DND-41 (cell line): ENCODE measurements around the gene ILK.

Experiments
- ATAC-seq: fragments of 200-7000 bp; cut with Tn5 transposase; 3 replicates; pipeline ENCODE4 v1.9.1; 2021; ENCODE audit warnings: low read depth; ENCODE audit not compliant: insufficient read depth
- DNase-seq: peaks from one replicate; pipeline ENCODE4 v3.0.0-alpha.2; 2020
- H2AFZ ChIP-seq: 2 replicates; pipeline ENCODE4 v1.6.0; 2012; ENCODE audit warnings: low read depth, low read length
- H3K27ac ChIP-seq: 2 replicates; pipeline ENCODE4 v1.5.1; 2012; ENCODE audit warnings: low read length, inconsistent platforms
- H3K27me3 ChIP-seq: fragments of 200-600 bp; sonication (generic); 2 replicates; pipeline ENCODE4 v1.6.0; 2012; ENCODE audit warnings: low read length, mild to moderate bottlenecking, inconsistent platforms; ENCODE audit not compliant: insufficient read depth, poor library complexity
- H3K36me3 ChIP-seq: 2 replicates; pipeline ENCODE4 v1.5.1; 2012; ENCODE audit warnings: low read length, inconsistent platforms; ENCODE audit not compliant: insufficient read depth
- H3K4me1 ChIP-seq: 2 replicates; pipeline ENCODE4 v1.5.1; 2012; ENCODE audit warnings: mild to moderate bottlenecking, low read length; ENCODE audit not compliant: insufficient read depth
- H3K4me2 ChIP-seq: 2 replicates; pipeline ENCODE4 v1.6.0; 2012; ENCODE audit warnings: mild to moderate bottlenecking, moderate library complexity, low read length, inconsistent platforms; ENCODE audit not compliant: insufficient read depth
- H3K4me3 ChIP-seq, 2 experiments: fragments of 200-600 bp in 1 of 2; shearing (Covaris generic) in 1 of 2; 2 replicates each; pipeline ENCODE4 v1.5.1; 2012 to 2016; ENCODE audit warnings: inconsistent platforms in 2 of 2, low read length in 2 of 2, mild to moderate bottlenecking in 2 of 2, low read depth in 1 of 2, moderate library complexity in 1 of 2
- H3K79me2 ChIP-seq: 2 replicates; pipeline ENCODE4 v1.6.0; 2012; ENCODE audit warnings: low read length, inconsistent platforms; ENCODE audit not compliant: insufficient read depth
- H3K9ac ChIP-seq: 2 replicates; pipeline ENCODE4 v1.6.0; 2012; ENCODE audit warnings: low read depth, mild to moderate bottlenecking, inconsistent platforms, low read length, moderate library complexity
- H3K9me3 ChIP-seq: 2 replicates; pipeline ENCODE4 v1.5.1; 2012; ENCODE audit warnings: low read length, moderate library complexity, mild to moderate bottlenecking, inconsistent platforms; ENCODE audit not compliant: insufficient read depth, severe bottlenecking
- H4K20me1 ChIP-seq: 2 replicates; pipeline ENCODE4 v1.6.0; 2012; ENCODE audit warnings: low read length; ENCODE audit not compliant: insufficient read depth
- EZH2 ChIP-seq: IDR thresholded peaks from 3 replicates; pipeline ENCODE4 v1.6.1; 2012; ENCODE audit warnings: borderline replicate concordance, low read depth, mild to moderate bottlenecking, moderate library complexity, low read length, inconsistent platforms; ENCODE audit not compliant: severe bottlenecking
- TF ChIP-seq, protein P1 (sequence below): IDR thresholded peaks from 2 replicates; pipeline ENCODE4 v1.5.1; 2012; ENCODE audit warnings: borderline replicate concordance, low read length, moderate library complexity, mild to moderate bottlenecking; ENCODE audit not compliant: poor library complexity, severe bottlenecking; ENCODE audit errors: extremely low read depth

The ILK gene

DNA sequence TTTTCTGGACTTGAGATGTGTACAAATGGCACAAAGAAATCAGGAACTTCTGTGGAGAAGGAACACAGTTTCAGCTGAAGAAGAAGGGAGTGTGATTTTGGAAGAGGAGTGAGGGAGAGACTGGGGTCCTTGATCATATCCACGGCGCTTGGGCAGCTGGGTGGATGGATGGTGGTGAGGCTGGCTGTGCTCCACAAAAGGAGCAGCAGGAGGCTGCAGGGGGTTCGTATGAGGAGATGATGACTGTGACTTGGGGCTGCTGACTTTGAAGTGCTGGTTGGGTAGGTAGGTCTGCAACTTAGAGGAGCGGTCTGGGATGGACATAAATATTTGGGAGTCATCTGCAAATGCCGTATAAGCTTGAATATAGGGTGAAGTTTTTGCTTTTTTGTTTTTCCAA, 53.4 kb downstream of the ILK start:
- Histone ChIP-seq H3K9ac (no peak overlapping the region), H3K27ac (no peak overlapping the region), H3K4me3 (no peak overlapping the region), H3K4me2 (no peak overlapping the region), H3K9me3 (no peaks in the 10 kb centered on the region), H2AFZ (no peak overlapping the region), H3K36me3 (no peaks in the 10 kb centered on the region), H3K27me3 (no peaks in the 10 kb centered on the region), H3K4me1 (no peaks in the 10 kb centered on the region), H4K20me1 (no peaks in the 10 kb centered on the region), H3K79me2 (no peaks in the 10 kb centered on the region)
- TF ChIP-seq EZH2: no peak
- TF ChIP-seq, protein P1, sequence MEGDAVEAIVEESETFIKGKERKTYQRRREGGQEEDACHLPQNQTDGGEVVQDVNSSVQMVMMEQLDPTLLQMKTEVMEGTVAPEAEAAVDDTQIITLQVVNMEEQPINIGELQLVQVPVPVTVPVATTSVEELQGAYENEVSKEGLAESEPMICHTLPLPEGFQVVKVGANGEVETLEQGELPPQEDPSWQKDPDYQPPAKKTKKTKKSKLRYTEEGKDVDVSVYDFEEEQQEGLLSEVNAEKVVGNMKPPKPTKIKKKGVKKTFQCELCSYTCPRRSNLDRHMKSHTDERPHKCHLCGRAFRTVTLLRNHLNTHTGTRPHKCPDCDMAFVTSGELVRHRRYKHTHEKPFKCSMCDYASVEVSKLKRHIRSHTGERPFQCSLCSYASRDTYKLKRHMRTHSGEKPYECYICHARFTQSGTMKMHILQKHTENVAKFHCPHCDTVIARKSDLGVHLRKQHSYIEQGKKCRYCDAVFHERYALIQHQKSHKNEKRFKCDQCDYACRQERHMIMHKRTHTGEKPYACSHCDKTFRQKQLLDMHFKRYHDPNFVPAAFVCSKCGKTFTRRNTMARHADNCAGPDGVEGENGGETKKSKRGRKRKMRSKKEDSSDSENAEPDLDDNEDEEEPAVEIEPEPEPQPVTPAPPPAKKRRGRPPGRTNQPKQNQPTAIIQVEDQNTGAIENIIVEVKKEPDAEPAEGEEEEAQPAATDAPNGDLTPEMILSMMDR: no peak
- no peak for DNase-seq
- no peak for ATAC-seq

DNA sequence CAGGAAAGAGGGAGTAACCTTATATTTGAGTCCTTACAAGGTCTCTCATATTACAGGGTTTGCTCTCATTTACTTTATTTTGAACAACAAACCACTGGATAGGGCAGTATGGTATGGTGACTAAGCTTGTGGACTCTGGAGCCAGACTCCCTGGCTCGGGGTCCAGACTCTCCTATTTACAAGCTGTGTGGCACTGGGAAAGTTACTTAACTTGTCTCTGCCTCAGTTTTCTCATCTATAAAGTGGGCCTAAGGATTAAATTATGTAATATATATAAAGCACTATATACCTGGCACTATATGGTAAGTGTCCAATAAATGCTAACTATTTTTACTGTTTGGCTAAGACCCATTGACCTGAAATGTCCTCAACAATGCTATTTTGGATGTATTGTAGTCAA, 53.8 kb downstream of the ILK start:
- no peak overlapping the region for H3K4me3 ChIP-seq
- H3K36me3 ChIP-seq: no peaks in the 10 kb centered on the region
- H2AFZ ChIP-seq: no peak overlapping the region
- no peak overlapping the region for H3K9ac ChIP-seq
- H3K4me1 ChIP-seq: no peaks in the 10 kb centered on the region
- TF ChIP-seq, protein P1: no peak
- no peak for TF ChIP-seq EZH2
- DNase-seq (no peak), ATAC-seq (no peak)
- no peak overlapping the region for H3K4me2 ChIP-seq
- no peaks in the 10 kb centered on the region for H3K79me2 ChIP-seq
- H4K20me1 ChIP-seq: no peaks in the 10 kb centered on the region
- H3K27ac ChIP-seq: no peak overlapping the region
- H3K9me3 ChIP-seq: no peaks in the 10 kb centered on the region
- no peaks in the 10 kb centered on the region for H3K27me3 ChIP-seq

DNA sequence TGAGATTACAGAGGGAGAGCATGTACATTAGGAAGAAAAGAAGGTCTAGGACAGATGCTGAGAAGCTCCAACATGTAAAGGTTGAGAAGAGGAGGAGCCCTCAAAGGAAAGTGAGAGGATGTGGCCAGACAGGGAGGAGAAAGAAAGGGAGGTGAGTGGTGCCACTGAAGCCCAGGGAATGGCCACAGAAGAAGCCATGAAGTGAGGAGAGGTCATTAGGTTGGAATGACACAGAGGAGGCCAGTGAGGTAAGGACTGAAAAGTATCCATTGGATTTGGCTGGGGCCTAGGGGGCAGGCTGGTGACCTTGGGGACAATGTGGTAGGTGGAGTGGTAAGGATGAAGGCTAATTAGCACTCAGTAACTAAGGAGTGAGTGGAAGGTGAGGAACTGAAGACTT, 55.1 kb downstream of the ILK start:
- TF ChIP-seq, protein P1: no peak
- TF ChIP-seq EZH2: no peak
- H3K27ac ChIP-seq: no peak overlapping the region
- H3K79me2 ChIP-seq: no peaks in the 10 kb centered on the region
- no peak overlapping the region for H3K4me3 ChIP-seq
- no peaks in the 10 kb centered on the region for H3K4me1 ChIP-seq
- H3K9me3 ChIP-seq: no peaks in the 10 kb centered on the region
- no peaks in the 10 kb centered on the region for H3K36me3 ChIP-seq
- H3K4me2 ChIP-seq: no peak overlapping the region
- ATAC-seq (no peak), DNase-seq (no peak)
- H3K9ac ChIP-seq: no peak overlapping the region
- no peaks in the 10 kb centered on the region for H4K20me1 ChIP-seq
- H3K27me3 ChIP-seq: no peaks in the 10 kb centered on the region
- no peak overlapping the region for H2AFZ ChIP-seq
